GM21528 (cell line): ENCODE results near the gene NPIPA3.
"Not testable (repeated sequence)": the region's sequence is repeated elsewhere in the genome, so short reads cannot be mapped to it uniquely, and the experiment has no call there.

Experiments
- ATAC-seq: cut with Tn5 transposase; IDR thresholded peaks from one replicate; pipeline ENCODE4 v1.9.1; 2021; ENCODE audit warnings: mild to moderate bottlenecking, moderate library complexity; ENCODE audit not compliant: unreplicated experiment, low FRiP score

Gene NPIPA3

DNA sequence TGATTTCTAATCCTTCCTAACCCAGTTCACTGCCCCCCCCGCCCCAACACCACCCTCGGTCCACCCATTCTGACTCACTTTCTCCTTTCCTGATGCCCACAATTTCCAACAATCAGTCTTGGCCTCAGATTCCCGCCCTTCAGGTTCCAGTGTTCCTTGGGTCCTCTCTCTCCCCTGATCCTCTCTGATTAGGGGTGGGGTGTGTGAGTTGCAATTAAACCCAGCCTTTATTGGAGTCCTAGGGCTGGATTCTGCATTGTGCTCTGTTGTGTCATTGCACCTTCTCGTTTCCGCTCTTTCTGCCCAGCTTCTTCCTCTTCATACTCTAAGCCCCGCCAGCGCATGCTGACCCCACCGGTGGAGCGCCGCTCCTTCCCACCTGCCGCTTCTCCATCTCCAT is 38.6 kb downstream of the NPIPA3 start:
- peak; percentile 18 for ATAC-seq

DNA sequence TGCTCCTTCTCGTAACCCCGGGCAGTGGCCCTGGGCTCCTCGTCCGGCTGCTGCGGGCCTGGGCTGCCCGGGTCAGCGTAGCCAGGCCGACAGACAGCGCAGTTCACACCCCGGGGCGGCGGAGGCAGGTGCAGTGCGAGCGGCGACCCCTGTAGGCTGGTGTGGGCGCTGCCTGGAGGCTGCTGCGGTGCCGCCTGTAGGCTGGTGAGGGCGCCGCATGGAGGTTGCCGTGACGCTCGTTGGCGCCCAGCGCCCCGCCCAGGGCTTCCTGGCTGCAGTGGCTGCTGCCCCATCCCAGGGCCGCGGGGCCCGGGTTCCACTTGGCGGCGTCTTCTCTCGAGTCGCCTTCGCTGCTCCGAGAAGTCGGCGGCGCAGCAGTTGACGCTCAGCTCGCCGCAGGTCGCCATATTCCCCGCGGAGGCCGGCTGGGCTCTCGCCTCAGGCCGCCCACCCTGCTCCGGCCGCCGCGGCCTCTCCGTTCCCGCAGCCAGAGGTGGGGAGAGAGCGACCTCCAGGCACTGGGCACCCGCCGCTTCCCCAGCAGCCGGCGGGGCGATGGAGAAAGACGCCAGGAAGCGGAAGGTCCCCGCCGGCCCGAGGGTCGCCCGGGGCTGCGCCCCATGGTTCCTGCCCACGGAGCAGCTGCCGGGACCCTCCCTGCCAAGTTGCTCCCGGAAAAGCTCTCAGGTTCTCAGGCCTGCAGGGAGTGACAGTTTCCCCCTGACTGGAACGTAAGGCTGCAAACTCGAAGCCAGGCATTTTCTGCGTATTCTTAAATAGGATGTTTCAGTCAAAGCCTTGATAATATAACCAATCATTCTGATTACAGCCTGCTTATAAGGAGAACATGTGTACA is 39.3 kb downstream of the NPIPA3 start, which contains the start of gene NPIPA2:
Gene NPIPA2 (plus strand): TSS at position 261 of the 856 bp plus-strand sequence. CDS start 5,533 bp downstream, outside the sequence.
- ATAC-seq: peak; percentile 93

DNA sequence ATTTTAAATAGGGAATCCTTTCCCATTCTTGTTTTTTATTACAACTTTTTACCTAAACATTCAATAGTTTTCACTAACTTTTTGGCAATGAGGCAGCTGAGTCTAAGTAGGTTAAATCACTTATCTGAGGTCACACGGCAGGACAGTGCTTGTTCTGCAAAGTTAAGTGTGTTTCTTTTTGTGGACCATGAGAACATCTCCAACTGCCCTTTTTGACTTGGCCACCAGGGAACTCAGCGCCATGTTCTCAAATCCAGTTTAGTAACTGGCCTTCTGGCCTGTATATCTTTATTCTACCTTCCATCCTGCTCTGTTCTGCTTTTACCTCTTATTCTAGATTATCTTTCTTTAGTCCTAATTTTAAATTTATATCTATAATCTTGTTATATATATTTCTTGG is 70.4 kb downstream of the NPIPA3 start:
- not testable (repeated sequence) for ATAC-seq

DNA sequence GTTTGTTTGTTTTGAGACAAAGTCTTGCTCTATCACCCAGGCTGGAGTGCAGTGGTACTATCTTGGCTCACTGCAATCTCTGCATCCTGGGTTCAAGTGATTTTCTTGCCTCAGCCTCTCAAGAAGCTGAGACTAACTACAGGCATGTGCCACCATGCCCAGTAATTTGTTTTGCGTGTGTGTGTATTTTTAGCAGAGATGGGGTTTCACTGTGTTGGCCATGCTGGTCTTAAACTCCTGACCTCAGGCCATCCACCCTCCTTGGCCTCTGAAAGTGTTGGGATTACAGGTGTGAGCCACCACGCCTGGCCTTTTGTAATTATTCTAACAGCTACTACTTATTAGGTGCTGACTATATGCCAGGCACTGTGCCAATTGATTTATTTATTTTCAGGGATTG is 72.4 kb downstream of the NPIPA3 start:
- ATAC-seq: not testable (repeated sequence)
